Measurements from ENCODE around the gene ANKRD24.
"Not testable (repeated sequence)": the region's sequence is repeated elsewhere in the genome, so short reads cannot be mapped to it uniquely, and the experiment has no call there.

DNA sequence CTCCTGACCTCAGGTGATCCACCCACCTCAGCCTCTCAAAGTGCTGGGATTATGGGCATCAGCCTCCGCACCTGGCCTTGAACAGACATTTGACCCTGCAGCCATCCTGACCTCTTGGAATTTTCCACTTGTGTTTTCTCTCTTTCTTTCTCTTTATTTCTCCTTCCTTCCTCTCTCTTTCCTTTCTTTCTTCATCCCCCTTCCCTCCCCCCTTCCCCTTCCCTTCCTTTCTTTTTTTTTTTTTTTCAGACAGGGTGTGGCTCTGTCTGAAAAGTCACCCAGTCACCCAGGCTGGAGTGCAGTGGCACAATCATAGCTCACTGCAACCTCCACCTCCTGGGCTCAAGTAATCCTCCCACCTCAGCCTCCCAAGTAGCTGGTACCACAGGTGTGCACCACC, 36.0 kb downstream of the ANKRD24 start:
- not testable (repeated sequence) for TF ChIP-seq CTCF (IDR thresholded peaks at IDR 0.05); RXRA (IDR thresholded peaks at IDR 0.05; ENCODE audit: borderline replicate concordance, low read depth); FOSL2 (IDR thresholded peaks at IDR 0.05; ENCODE audit: borderline replicate concordance, low read depth); YY1 (IDR thresholded peaks at IDR 0.05; ENCODE audit: low read depth); USF2 (IDR thresholded peaks at IDR 0.05; ENCODE audit: borderline replicate concordance, low read depth, low read length); POLR2AphosphoS5 (IDR thresholded peaks at IDR 0.05; ENCODE audit: low read depth, low read length); EZH2phosphoT487 (IDR thresholded peaks at IDR 0.05; ENCODE audit: borderline replicate concordance, low read depth)

All from SK-N-SH (cell line).